ENCODE data around the gene MELK.

DNA sequence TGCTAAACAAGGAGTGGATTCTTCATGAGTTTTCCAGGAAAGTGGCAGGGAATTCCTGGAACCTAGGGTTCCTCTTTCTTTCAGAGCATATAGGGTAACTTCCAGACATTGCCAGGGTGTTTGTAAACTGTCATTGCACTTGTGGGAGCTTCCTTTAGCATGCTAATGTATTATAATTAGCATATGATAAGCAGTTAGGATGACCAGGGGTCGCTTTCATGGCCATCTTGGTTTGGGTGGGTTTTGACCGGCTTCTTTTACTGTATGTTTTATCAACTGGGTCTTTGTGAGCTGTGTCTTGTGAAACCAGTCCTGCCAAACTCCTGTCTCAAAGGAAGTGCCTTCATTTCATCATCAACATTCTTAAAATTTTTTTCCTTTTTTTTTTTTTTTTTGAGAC is 11.9 kb upstream of the MELK start:
- TF ChIP-seq, protein P1, sequence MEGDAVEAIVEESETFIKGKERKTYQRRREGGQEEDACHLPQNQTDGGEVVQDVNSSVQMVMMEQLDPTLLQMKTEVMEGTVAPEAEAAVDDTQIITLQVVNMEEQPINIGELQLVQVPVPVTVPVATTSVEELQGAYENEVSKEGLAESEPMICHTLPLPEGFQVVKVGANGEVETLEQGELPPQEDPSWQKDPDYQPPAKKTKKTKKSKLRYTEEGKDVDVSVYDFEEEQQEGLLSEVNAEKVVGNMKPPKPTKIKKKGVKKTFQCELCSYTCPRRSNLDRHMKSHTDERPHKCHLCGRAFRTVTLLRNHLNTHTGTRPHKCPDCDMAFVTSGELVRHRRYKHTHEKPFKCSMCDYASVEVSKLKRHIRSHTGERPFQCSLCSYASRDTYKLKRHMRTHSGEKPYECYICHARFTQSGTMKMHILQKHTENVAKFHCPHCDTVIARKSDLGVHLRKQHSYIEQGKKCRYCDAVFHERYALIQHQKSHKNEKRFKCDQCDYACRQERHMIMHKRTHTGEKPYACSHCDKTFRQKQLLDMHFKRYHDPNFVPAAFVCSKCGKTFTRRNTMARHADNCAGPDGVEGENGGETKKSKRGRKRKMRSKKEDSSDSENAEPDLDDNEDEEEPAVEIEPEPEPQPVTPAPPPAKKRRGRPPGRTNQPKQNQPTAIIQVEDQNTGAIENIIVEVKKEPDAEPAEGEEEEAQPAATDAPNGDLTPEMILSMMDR (IDR thresholded peaks at IDR 0.05; ENCODE audit: low read length), result no peak
- TF ChIP-seq EZH2 (optimal IDR thresholded peaks at IDR 0.05; ENCODE audit: low read depth, low read length) (no peak), EZH2phosphoT487 (IDR thresholded peaks at IDR 0.05; ENCODE audit: low read length) (no peak)
